G401.6 (cell line): ENCODE measurements around the gene FFAR1.
"Not testable (repeated sequence)": the region's sequence is repeated elsewhere in the genome, so short reads cannot be mapped to it uniquely, and the experiment has no call there.

Experiments used
- FAIRE-seq: peaks from 2 replicates; lab custom pipeline; 2012; peaks lifted over from hg19 to GRCh38; lab: Jason Lieb, UNC

FFAR1 gene

DNA sequence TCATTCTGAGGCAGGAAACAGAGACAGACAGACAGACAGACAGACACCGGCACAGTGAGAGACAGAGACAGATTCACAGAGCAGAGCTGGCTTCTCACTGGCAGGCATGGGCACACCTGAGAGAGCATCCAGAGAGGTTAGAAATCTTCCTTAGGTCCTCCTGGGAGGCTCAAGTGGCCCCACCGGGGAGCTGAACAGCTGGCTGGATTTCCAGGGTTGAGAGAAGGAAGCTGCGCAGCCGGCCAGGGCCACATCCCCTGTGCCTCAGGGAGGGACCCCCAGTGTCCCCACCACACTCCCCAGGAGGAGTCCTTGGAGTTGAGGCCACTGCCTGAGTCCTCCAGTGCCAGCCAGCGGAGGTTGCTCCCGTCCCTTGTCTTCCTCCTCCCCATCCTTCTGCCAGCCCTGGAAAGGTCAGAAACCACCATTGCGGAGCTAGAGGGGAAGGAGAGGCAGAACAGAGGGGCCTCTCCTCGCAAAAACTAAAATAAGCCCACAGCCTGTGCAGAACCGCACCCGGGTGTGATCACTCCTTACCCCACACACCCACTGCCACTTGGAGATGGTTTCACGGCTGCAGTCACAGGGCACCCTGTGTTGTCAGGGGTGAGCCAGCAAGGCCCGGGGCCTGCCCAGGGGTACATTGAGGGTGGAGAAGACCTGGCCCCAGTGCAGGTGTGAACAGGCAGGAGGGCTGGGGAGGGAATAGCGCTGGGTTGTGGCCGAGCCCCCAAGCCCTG lies 14.7 kb downstream of the FFAR1 start:
- FAIRE-seq, result no peak

- no peak for FAIRE-seq
Observed at GRCh38 chr19:35363001-35363590, 15.4 kb downstream of the FFAR1 start.

- no peak for FAIRE-seq
Observed at GRCh38 chr19:35363711-35364425, 16.2 kb downstream of the FFAR1 start.

- no peak for FAIRE-seq
Observed at GRCh38 chr19:35365303-35365702, 17.6 kb downstream of the FFAR1 start.

- no peak for FAIRE-seq
Observed at GRCh38 chr19:35368378-35368777, 20.7 kb downstream of the FFAR1 start.

DNA sequence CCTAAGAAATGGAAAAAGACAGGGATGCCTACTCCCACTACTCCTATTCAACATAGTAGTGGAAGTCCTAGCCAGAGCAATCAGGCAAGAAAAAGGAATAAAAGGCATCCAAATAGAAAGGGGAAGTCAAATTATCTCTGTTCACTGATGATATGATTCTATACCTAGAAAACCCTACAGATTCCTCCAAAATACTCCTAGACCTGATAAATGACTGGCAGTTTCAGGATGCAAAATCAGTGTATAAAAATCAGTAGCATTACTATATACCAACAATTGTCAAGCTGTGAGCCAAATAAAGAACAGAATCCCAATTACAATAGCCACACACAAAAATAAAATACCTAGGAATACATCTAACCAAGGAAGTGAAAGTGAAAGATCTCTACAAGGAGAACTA lies 21.8 kb downstream of the FFAR1 start:
- no peak for FAIRE-seq

DNA sequence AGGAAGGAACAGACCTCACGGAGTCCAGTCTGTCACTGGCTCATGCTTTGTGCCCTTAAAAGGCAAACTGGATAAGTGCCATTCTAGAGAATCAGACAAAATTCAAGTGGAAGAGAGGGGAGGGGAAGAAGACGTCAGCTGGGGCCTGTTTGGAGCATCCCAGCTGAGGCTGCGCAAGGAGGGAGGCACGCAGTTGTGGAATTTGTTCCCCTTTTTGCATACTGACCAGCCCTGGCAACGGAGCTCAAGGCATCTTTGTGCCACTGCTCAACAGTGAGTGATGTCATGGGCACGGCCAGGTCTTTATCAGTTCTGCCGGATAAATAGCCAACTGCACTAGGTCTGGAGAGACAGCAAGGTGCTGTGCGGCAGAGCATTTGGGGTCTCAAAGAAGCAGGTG lies 23.0 kb downstream of the FFAR1 start, which contains the start of gene GPR42:
TSS of gene GPR42 (plus strand) at position 347 of the 400 bp plus-strand sequence. CDS start 292 bp downstream, outside the sequence.
- no peak for FAIRE-seq

DNA sequence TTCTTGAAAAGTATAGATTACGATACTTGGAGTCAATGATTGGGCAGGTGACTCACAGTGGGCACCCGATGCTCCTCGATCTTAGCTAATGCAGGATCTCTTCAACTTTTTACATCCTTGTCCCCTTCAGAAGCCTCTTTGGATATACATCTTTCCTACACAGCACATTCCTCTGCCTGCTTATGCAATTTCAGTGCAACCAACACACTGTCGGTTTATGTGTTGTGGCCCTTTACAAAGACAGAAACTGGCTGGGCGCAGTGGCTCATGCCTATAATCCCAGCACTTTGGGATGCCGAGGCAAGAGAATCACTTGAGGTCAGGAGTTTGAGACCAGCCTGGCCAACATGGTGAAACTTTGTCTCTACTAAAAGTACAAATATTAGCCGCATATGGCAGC lies 25.8 kb downstream of the FFAR1 start:
- no peak for FAIRE-seq

DNA sequence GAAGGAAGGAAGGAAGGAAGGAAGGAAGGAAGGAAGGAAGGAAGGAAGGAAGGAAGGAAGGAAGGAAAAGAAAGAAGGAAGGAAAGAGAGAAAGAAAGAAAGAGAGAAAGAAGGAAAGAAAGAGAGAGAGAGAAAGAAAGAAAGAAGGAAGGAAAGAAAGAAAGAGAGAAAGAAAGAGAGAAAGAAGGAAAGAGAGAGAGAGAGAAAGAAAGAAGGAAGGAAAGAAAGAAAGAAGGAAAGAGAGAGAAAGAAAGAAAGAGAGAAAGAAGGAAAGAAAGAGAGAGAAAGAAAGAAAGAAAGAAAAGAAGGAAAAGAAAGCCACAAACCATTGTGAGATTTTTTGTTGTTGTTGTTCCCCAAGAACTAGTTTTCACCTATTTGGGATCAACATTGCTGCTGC lies 26.3 kb downstream of the FFAR1 start:
- not testable (repeated sequence) for FAIRE-seq

- FAIRE-seq, result no peak
Observed at GRCh38 chr19:35375505-35376307, 28.0 kb downstream of the FFAR1 start.

DNA sequence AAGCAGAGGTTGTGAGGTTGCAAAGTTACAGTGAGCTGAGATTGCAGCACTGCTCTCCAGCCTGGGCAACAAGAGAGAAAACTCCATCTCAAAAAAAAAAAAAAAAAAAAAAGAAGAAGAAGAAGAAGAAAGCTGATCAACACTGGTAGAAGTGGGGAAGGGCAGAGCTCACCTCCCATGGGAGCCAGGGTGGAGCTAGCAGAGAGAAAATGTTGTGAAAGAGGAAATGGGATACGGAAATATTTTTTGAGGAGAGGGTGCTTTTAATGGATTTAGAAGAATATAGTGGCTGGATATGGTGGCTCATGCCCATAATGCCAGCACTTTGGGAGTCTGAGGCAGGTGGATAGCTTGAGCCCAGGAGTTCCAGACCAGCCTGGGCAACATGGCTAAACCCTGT lies 30.0 kb downstream of the FFAR1 start:
- no peak for FAIRE-seq

- no peak for FAIRE-seq
Observed at GRCh38 chr19:35378356-35378755, 30.7 kb downstream of the FFAR1 start.

DNA sequence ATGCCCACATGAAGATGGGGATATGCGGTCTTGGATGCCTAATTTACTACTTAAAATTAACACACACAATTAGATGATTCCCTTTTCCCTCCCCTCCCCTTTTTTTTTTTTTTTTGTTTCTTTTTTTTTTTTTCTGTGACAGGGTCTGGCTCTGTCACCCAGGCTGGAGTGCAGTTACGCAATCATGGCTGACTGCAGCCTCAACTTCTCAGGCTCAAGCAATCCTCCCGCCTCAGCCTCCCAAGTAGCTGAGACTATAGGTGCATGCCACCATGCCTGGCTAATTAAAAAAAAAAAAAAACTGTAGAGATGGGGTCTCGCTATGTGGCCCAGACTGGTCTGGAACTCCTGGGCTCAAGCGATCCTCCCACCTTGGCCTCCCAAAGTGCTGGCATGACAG lies 31.8 kb downstream of the FFAR1 start:
- FAIRE-seq, result not testable (repeated sequence)

GRCh38 chr19:35379992-35380391 lies 32.3 kb downstream of the FFAR1 start:
- no peak for FAIRE-seq

GRCh38 chr19:35380450-35381124 lies 32.9 kb downstream of the FFAR1 start:
- no peak for FAIRE-seq

GRCh38 chr19:35381318-35381717 lies 33.6 kb downstream of the FFAR1 start:
- FAIRE-seq, result no peak

- FAIRE-seq, result no peak
Observed at GRCh38 chr19:35381926-35382325, 34.2 kb downstream of the FFAR1 start.

DNA sequence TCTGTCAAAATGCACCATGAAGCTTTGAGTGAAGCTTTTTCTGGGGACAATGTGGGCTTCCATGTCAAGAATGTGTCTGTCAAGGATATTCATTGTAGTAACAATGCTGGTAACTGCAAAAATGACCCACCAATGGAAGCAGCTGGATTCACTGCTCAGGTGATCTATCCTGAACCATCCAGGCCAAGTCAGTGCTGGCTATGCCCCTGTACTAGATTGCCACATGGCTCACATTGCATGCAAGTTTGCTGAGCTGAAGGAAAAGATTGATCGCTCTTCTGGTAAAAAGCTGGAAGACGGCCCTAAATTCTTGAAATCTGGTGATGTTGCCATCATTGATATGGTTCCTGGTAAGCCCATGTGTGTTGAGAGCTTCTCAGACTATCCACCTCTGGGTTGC lies 35.8 kb downstream of the FFAR1 start:
- no peak for FAIRE-seq

- FAIRE-seq, result no peak
Observed at GRCh38 chr19:35388277-35389054, 40.8 kb downstream of the FFAR1 start.

DNA sequence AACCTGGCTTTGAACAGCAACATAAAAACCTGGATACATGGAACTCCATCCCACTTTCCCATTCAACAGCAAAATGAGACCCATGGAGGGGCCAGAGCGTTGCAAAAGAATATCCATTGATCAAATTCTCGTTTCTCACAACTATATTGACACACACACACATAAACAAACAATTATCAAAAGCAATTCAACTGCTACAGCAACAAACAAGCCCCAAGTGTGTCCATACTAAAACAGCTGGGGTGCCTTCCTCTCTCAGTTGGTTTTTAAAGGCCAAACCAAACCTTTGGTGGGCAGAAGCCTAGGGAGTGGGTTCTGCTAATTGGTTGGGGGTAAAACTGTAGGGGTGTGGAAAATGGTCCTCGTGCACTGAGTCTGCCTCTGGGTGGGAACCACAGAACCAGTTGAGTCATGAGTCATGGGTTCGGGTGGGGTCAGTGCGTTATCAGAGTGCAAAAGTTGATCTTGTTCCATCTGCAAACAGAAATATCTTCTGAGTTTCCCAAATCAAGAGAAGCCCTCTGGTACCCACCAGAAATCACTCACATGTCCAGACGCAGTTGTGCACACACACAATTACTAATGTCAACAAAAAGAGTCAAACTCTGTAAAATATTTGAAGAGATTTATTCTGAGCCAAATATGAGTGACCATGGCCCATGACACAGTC lies 41.6 kb downstream of the FFAR1 start:
- FAIRE-seq, result no peak
